Keratinocyte (primary cell): ENCODE measurements around the gene S100A1.

Experiments used
- CTCF ChIP-seq, 3 experiments: IDR thresholded peaks in 1 of 3; conservative IDR thresholded peaks in 1 of 3; optimal IDR thresholded peaks in 1 of 3; 2 replicates in 2 of 3; 3 replicates in 1 of 3; pipeline versions ENCODE3 to v1.5.1; 2011; ENCODE audit warnings: low read length in 3 of 3, mild to moderate bottlenecking in 3 of 3, moderate library complexity in 2 of 3, control low read depth in 1 of 3, inconsistent platforms in 1 of 3; ENCODE audit not compliant: insufficient read depth in 2 of 3; ENCODE audit errors: extremely low read depth in 1 of 3
- EZH2 ChIP-seq: IDR thresholded peaks from one replicate; pipeline ENCODE4 v1.6.1; 2012; ENCODE audit warnings: inconsistent platforms, mild to moderate bottlenecking, low read length, moderate library complexity

- TF ChIP-seq CTCF (optimal IDR thresholded peaks at IDR 0.05 in 1 of 3, IDR thresholded peaks at IDR 0.05 in 1 of 3, conservative IDR thresholded peaks at IDR 0.05 in 1 of 3; ENCODE audit: extremely low read depth in 1 of 3, insufficient read depth in 2 of 3, low read length in 3 of 3) (no peak), EZH2 (no peak)
Measured at GRCh38 chr1:153624965-153625611, 3.1 kb upstream of the S100A1 start.
